ENCODE results near the gene PLEKHN1. TPM values are rescaled to one million over a fixed set of nuclear protein-coding genes. Genes with fewer than 3 reads are reported as not detected.
A peak's percentile ranks its signal among the peaks of the same experiment; 100 is the strongest.

Gene PLEKHN1
- polyA plus RNA-seq, 6 donors from 2014 or later: not detected

DNA sequence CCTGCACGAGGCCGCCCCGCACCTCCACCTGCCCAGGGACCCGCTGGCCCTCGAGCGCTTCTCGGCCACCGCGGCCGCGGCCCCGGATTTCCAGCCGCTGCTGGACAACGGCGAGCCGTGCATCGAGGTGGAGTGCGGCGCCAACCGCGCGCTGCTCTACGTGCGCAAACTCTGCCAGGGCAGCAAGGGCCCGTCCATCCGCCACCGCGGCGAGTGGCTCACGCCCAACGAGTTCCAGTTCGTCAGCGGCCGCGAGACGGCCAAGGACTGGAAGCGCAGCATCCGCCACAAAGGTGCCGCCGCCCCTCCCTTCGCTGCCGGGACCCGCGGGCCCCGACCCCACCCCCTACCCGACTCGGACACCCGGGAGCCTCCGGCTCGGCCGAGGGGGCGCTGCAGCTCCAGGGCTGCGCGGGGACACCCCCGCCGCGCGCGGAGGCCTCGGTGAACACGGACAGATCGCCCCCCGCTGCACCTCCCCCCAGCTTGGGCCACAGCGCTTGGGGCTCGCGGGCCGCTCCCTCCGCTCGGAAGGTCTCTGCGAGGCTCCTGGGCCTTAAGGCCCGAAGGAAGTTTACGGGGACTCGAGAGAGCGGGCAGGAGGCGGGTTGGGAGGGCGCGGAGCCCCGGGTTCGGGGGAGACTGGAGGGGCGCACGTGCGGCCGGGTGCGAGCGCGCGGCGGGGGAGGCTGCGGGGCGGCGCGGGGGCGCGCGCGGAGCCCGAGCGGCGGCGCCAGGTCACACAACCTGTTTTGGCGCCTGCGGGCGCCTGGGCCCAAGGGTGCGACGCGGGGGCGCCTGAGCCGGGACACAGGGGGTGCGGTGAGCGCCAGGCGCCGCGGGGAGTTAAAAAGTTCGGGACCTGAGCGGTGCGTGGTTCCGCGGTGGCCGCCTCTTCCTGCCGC is 41.4 kb upstream of the PLEKHN1 start:
- ATAC-seq (ENCODE audit: low read depth in 2 of 2): peak; percentile 9 to 24
- no peaks in the 10 kb centered on the region for H3K36me3 Mint-ChIP-seq
- H3K27me3 Mint-ChIP-seq: peaks cover 30 to 78% (median 62%) of the 10 kb centered on the region in 3 donors
- no peak overlapping the region for H3K27ac Mint-ChIP-seq
- peaks cover 15 to 26% (median 25%) of the 10 kb centered on the region in 3 donors for H3K4me1 Mint-ChIP-seq
- H3K9me3 Mint-ChIP-seq: peaks cover 0 to 2% (median 0%) of the 10 kb centered on the region in 7 donors
- H3K4me3 Mint-ChIP-seq: peak overlapping the region in 7 of 8 donors; percentile 57 to 82 (median 67)
- no peak for DNase-seq

DNA sequence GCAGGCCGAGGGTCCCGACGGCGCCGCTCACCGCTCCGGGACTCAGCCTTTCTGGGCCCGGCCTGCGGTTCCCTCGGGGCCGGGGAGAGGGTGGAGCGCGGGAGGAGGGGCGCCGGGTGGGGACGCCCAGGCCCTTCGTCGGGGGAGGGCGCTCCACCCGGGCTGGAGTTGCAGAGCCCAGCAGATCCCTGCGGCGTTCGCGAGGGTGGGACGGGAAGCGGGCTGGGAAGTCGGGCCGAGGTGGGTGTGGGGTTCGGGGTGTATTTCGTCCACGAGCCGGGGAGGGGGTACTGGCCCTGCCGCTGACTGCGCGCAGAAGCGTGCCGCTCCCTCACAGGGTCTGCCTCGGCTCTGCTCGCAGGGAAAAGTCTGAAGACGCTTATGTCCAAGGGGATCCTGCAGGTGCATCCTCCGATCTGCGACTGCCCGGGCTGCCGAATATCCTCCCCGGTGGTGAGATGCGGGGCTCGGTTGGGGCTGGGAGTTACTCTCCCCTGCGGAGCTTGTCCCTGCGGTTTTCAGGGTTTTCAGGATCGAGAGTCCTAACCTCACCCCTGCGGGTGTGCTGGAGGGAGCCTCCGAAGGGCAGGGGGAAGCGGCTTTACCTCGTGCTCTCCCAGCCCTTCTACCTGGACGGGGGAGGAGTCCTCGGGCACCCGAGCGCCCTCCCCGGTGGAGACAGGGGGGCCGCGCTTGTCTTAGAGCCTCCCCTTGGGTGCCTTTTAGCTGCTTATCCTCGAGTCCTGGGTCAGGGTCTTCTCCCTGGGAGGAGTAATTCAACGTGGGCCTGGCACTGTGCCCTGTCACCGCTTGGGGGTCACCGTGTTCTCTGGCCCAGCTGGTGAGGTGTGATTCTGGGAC is 40.5 kb upstream of the PLEKHN1 start:
- H3K27ac Mint-ChIP-seq: no peak overlapping the region

DNA sequence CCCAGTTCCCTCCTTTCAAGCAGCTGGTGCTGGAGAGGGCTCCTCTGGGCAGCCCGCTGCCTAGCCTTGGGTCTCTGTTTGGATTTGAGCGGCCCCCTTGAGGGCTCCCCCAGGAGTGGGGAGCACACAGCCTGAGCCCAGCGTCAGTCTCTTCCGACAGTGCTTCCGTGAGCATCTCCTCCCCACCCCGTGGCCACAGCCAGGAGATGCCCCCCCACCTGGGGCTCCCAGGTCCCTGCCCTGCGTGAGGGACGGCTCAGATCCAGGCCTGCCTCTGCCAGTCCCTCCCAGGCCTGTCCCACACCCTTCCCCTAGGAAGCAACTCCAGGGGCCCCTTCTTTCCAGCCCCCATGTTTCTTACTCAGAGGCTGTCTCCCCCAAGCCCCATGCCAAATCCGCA is 39.0 kb upstream of the PLEKHN1 start:
- H3K27me3 Mint-ChIP-seq: peaks cover 15 to 64% (median 51%) of the 10 kb centered on the region in 3 donors

More for the DNA sequence above, 40.5 kb upstream of the PLEKHN1 start:
- peak overlapping the region; percentile 40 to 81 (median 66) for H3K4me3 Mint-ChIP-seq
- no peak for DNase-seq
- H3K27me3 Mint-ChIP-seq: peaks cover 22 to 69% (median 54%) of the 10 kb centered on the region in 3 donors
- H3K4me1 Mint-ChIP-seq: peaks cover 11 to 22% (median 20%) of the 10 kb centered on the region in 3 donors
- peak in 1 of 2 donors; percentile 11 for ATAC-seq (ENCODE audit: low read depth in 2 of 2)
- H3K9me3 Mint-ChIP-seq: peaks cover 0 to 2% (median 0%) of the 10 kb centered on the region in 7 donors
- H3K36me3 Mint-ChIP-seq: no peaks in the 10 kb centered on the region

DNA sequence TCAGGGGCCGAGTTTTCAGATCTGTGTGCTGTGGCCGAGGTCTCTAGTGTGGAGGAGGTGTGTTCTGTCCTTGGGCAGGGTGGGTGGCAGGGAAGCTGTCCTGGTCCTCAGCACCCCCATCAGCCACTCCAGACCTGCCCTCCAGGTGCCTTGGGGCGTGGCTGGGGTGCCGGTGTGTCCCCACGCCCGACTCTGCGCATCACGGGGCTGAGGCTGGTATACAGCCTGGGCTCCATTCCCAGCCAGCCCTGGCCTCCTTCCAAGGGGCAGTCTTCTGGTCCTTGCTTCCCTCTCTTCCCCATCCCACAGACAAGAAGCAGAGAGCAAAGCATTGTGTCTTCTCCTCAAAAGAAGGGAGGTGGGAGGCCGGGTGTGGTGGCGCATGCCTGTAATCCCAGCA is 38.5 kb upstream of the PLEKHN1 start:
- DNase-seq (no peak), ATAC-seq (ENCODE audit: low read depth in 2 of 2) (no peak)
- peaks cover 5 to 20% (median 19%) of the 10 kb centered on the region in 3 donors for H3K4me1 Mint-ChIP-seq
- H3K27me3 Mint-ChIP-seq: peaks cover 15 to 64% (median 56%) of the 10 kb centered on the region in 3 donors
- no peaks in the 10 kb centered on the region for H3K9me3 Mint-ChIP-seq
- H3K36me3 Mint-ChIP-seq: no peaks in the 10 kb centered on the region
- no peak overlapping the region for H3K27ac Mint-ChIP-seq
- H3K4me3 Mint-ChIP-seq: peak overlapping the region in 3 of 8 donors; percentile 2 to 63 (median 23)

More for the DNA sequence above, 39.0 kb upstream of the PLEKHN1 start:
- Mint-ChIP-seq H3K36me3 (no peaks in the 10 kb centered on the region), H3K9me3 (no peaks in the 10 kb centered on the region), H3K4me1 (peaks cover 5 to 22% (median 20%) of the 10 kb centered on the region in 3 donors), H3K4me3 (peak overlapping the region in 2 of 8 donors; percentile 2 to 23), H3K27ac (no peak overlapping the region)
- DNase-seq: no peak
- no peak for ATAC-seq (ENCODE audit: low read depth in 2 of 2)

GRCh38 chr1:928825-929661 is 37.2 kb upstream of the PLEKHN1 start:
- peaks cover 10 to 67% (median 58%) of the 10 kb centered on the region in 3 donors for H3K27me3 Mint-ChIP-seq
- H3K9me3 Mint-ChIP-seq: no peaks in the 10 kb centered on the region
- peaks cover 0 to 14% (median 13%) of the 10 kb centered on the region in 3 donors for H3K4me1 Mint-ChIP-seq
- no peak overlapping the region for H3K27ac Mint-ChIP-seq
- ATAC-seq (ENCODE audit: low read depth in 2 of 2) (no peak), DNase-seq (no peak)
- no peak overlapping the region for H3K4me3 Mint-ChIP-seq
- no peaks in the 10 kb centered on the region for H3K36me3 Mint-ChIP-seq

GRCh38 chr1:929712-930632 is 36.3 kb upstream of the PLEKHN1 start:
- H3K27ac Mint-ChIP-seq: no peak overlapping the region
- H3K4me3 Mint-ChIP-seq: no peak overlapping the region
- ATAC-seq (ENCODE audit: low read depth in 2 of 2) (no peak), DNase-seq (no peak)
- H3K4me1 Mint-ChIP-seq: peaks cover 0 to 15% (median 14%) of the 10 kb centered on the region in 3 donors
- no peaks in the 10 kb centered on the region for H3K9me3 Mint-ChIP-seq
- H3K27me3 Mint-ChIP-seq: peaks cover 10 to 71% (median 63%) of the 10 kb centered on the region in 3 donors
- no peaks in the 10 kb centered on the region for H3K36me3 Mint-ChIP-seq

GRCh38 chr1:930633-931138 is 35.6 kb upstream of the PLEKHN1 start:
- no peak for ATAC-seq (ENCODE audit: low read depth in 2 of 2)
- H3K4me3 Mint-ChIP-seq: no peak overlapping the region
- no peak overlapping the region for H3K27ac Mint-ChIP-seq
- no peak for DNase-seq
- H3K9me3 Mint-ChIP-seq: no peaks in the 10 kb centered on the region
- peaks cover 0 to 15% (median 14%) of the 10 kb centered on the region in 3 donors for H3K4me1 Mint-ChIP-seq
- H3K36me3 Mint-ChIP-seq: no peaks in the 10 kb centered on the region
- peaks cover 10 to 76% (median 70%) of the 10 kb centered on the region in 3 donors for H3K27me3 Mint-ChIP-seq

DNA sequence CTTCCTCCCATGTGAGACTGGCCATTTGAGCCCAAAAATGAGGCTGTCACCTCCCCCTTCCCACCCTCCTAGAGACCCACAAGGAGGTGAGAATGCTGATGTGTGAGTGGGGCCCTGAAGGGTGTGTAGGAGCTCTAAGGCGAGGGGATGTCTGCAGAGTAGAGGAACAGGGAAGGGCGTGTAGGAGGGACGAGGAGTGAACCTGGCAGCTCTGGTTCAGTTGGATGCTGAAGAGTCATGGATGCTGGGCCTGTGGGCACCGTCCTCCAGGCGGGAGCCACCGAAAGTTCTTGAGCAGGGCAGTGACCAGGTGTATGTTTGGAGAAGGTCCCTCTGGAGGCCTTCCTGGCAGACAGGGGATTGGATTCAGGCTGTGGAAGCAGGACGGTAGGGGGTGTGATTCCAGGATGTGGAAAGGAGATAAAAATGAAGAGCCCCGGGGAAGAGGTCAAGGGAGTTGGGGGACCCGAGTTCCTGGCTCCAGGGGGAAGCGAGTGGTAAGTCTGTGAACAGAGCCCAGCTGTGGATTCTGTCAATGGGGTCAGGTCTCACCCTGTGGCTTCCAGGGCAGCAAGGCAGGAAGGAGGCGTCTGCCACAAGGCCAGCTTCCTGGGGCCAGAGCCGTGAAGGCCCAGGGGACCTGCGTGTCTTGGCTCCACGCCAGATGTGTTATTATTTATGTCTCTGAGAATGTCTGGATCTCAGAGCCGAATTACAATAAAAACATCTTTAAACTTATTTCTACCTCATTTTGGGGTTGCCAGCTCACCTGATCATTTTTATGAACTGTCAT is 34.7 kb upstream of the PLEKHN1 start:
- Mint-ChIP-seq H3K27ac (no peak overlapping the region), H3K9me3 (no peaks in the 10 kb centered on the region)
- ATAC-seq (ENCODE audit: low read depth in 2 of 2): no peak

GRCh38 chr1:932173-932510 is 34.1 kb upstream of the PLEKHN1 start:
- Mint-ChIP-seq H3K4me3 (no peak overlapping the region), H3K36me3 (no peaks in the 10 kb centered on the region), H3K27ac (no peak overlapping the region), H3K9me3 (no peaks in the 10 kb centered on the region), H3K4me1 (peaks cover 0 to 8% (median 6%) of the 10 kb centered on the region in 3 donors), H3K27me3 (peaks cover 0 to 68% (median 68%) of the 10 kb centered on the region in 3 donors)
- no peak for DNase-seq
- no peak for ATAC-seq (ENCODE audit: low read depth in 2 of 2)

More for the DNA sequence above, 34.7 kb upstream of the PLEKHN1 start:
- H3K4me3 Mint-ChIP-seq: peak overlapping the region in 1 of 8 donors; percentile 35
- no peak for DNase-seq
- H3K4me1 Mint-ChIP-seq: peaks cover 0 to 8% (median 6%) of the 10 kb centered on the region in 3 donors
- H3K27me3 Mint-ChIP-seq: peaks cover 3 to 68% (median 68%) of the 10 kb centered on the region in 3 donors
- no peaks in the 10 kb centered on the region for H3K36me3 Mint-ChIP-seq

GRCh38 chr1:932776-933602 is 33.3 kb upstream of the PLEKHN1 start:
- no peaks in the 10 kb centered on the region for H3K9me3 Mint-ChIP-seq
- H3K4me3 Mint-ChIP-seq: peak overlapping the region in 1 of 8 donors; percentile 36
- peaks cover 0 to 68% (median 66%) of the 10 kb centered on the region in 3 donors for H3K27me3 Mint-ChIP-seq
- H3K27ac Mint-ChIP-seq: no peak overlapping the region
- peaks cover 0 to 8% (median 6%) of the 10 kb centered on the region in 3 donors for H3K4me1 Mint-ChIP-seq
- DNase-seq (no peak), ATAC-seq (ENCODE audit: low read depth in 2 of 2) (no peak)
- H3K36me3 Mint-ChIP-seq: no peaks in the 10 kb centered on the region

All from naive B cell (primary cell).